ENCODE data around the gene IRX3.

The IRX3 gene

GRCh38 chr16:54244061-54244886 lies 42.3 kb downstream of the IRX3 start:
- CTCF ChIA-PET: no interaction called here
- POLR2A ChIA-PET: interaction anchor here (0.6 kb wide), 1 partner anchor 582 kb away, joined by 5 read pairs; no protein-coding TSS in a partner anchor
- no peak for DNase-seq (ENCODE audit: low read depth, low spot score)
- no peak overlapping the region for H3K4me3 ChIP-seq (ENCODE audit: low read depth, low read length)
- TF ChIP-seq CTCF (IDR thresholded peaks at IDR 0.05; ENCODE audit: insufficient read depth, low read length, missing control alignments): no peak

- POLR2A ChIA-PET: no interaction called here
- no peak for DNase-seq (ENCODE audit: low read depth, low spot score)
Observed at GRCh38 chr16:54243202-54243601, 43.4 kb downstream of the IRX3 start.

GRCh38 chr16:54242199-54242598 lies 44.4 kb downstream of the IRX3 start:
- no peak for TF ChIP-seq CTCF (IDR thresholded peaks at IDR 0.05; ENCODE audit: insufficient read depth, low read length, missing control alignments)
- no peak overlapping the region for H3K4me3 ChIP-seq (ENCODE audit: low read depth, low read length)
- ChIA-PET CTCF (no interaction called here), POLR2A (no interaction called here)
- DNase-seq (ENCODE audit: low read depth, low spot score): no peak

More at GRCh38 chr16:54243202-54243601, 43.4 kb downstream of the IRX3 start:
- TF ChIP-seq CTCF (IDR thresholded peaks at IDR 0.05; ENCODE audit: insufficient read depth, low read length, missing control alignments): no peak
- CTCF ChIA-PET: no interaction called here
- no peak overlapping the region for H3K4me3 ChIP-seq (ENCODE audit: low read depth, low read length)

- ChIA-PET POLR2A (no interaction called here), CTCF (no interaction called here)
- no peak overlapping the region for H3K4me3 ChIP-seq (ENCODE audit: low read depth, low read length)
- TF ChIP-seq CTCF (IDR thresholded peaks at IDR 0.05; ENCODE audit: insufficient read depth, low read length, missing control alignments): no peak
- DNase-seq (ENCODE audit: low read depth, low spot score): no peak
Observed at GRCh38 chr16:54241525-54241924, 45.1 kb downstream of the IRX3 start.

GRCh38 chr16:54240271-54241129 lies 46.1 kb downstream of the IRX3 start:
- DNase-seq (ENCODE audit: low read depth, low spot score): no peak
- ChIA-PET CTCF (interaction anchor here (0.9 to 1.3 kb wide), 2 partner anchors 42 to 468 kb away, joined by 3 to 4 read pairs; no protein-coding TSS in a partner anchor), POLR2A (no interaction called here)
- TF ChIP-seq CTCF (IDR thresholded peaks at IDR 0.05; ENCODE audit: insufficient read depth, low read length, missing control alignments): no peak
- no peak overlapping the region for H3K4me3 ChIP-seq (ENCODE audit: low read depth, low read length)

GRCh38 chr16:54239456-54239855 lies 47.1 kb downstream of the IRX3 start:
- CTCF ChIA-PET: interaction anchor here (0.9 to 1.3 kb wide), 3 partner anchors 43 to 467 kb away, joined by 3 to 4 read pairs (median 3); no protein-coding TSS in a partner anchor
- no peak for TF ChIP-seq CTCF (IDR thresholded peaks at IDR 0.05; ENCODE audit: insufficient read depth, low read length, missing control alignments)

More at GRCh38 chr16:54239456-54239855, 47.1 kb downstream of the IRX3 start:
- POLR2A ChIA-PET: no interaction called here
- no peak for DNase-seq (ENCODE audit: low read depth, low spot score)
- H3K4me3 ChIP-seq (ENCODE audit: low read depth, low read length): no peak overlapping the region

Measured in AG04449 (cell line).